OCI-LY3 (cell line): ENCODE measurements around the gene MXD1.

Experiments used
- H2AFZ ChIP-seq: fragments of 200-600, 300-600 bp; shearing (Covaris generic); 2 replicates; pipeline ENCODE4 v1.6.0; 2014; ENCODE audit warnings: antibody characterized with exemption, low read depth, low read length
- H3K27ac ChIP-seq: fragments of 200-600, 300-600 bp; sonication (generic); 2 replicates; pipeline ENCODE4 v1.5.1; 2014; ENCODE audit warnings: mild to moderate bottlenecking, low read length, moderate library complexity, mixed read lengths
- H3K27me3 ChIP-seq: fragments of 200-600, 300-600 bp; sonication (generic); 2 replicates; pipeline ENCODE4 v1.6.1; 2014; ENCODE audit warnings: low read depth, low read length, mixed read lengths
- H3K36me3 ChIP-seq: fragments of 200-600, 300-600 bp; sonication (generic); replicated peaks from 2 replicates; pipeline ENCODE3; 2014; ENCODE audit warnings: low read depth, low read length, mixed read lengths
- H3K4me1 ChIP-seq: fragments of 300-600, 200-600 bp; sonication (generic); 2 replicates; pipeline ENCODE4 v1.6.1; 2014; ENCODE audit warnings: low read length, mixed read lengths
- H3K4me2 ChIP-seq: fragments of 200-600, 300-600 bp; sonication (generic); 2 replicates; pipeline ENCODE4 v1.6.1; 2014; ENCODE audit warnings: low read length, mixed read lengths
- H3K4me3 ChIP-seq: fragments of 300-600, 200-600 bp; sonication (generic); 2 replicates; pipeline ENCODE4 v1.5.1; 2014; ENCODE audit warnings: antibody characterized with exemption, mild to moderate bottlenecking, low read length, moderate library complexity
- H3K79me2 ChIP-seq: fragments of 300-600, 200-600 bp; shearing (Covaris generic); 2 replicates; pipeline ENCODE4 v1.6.1; 2014; ENCODE audit warnings: mild to moderate bottlenecking, low read length, mixed read lengths
- H3K9ac ChIP-seq: fragments of 300-600, 200-600 bp; shearing (Covaris generic); 2 replicates; pipeline ENCODE4 v1.6.0; 2014; ENCODE audit warnings: mild to moderate bottlenecking, low read length, moderate library complexity
- H3K9me3 ChIP-seq: fragments of 200-600, 300-600 bp; shearing (Covaris generic); 2 replicates; pipeline ENCODE4 v1.6.1; 2014; ENCODE audit warnings: low read length, mixed read lengths; ENCODE audit not compliant: insufficient read depth
- H4K20me1 ChIP-seq: fragments of 200-600, 300-600 bp; sonication (generic); 2 replicates; pipeline ENCODE4 v1.6.1; 2016; ENCODE audit warnings: low read length, mixed read lengths; ENCODE audit not compliant: insufficient read depth
- EZH2phosphoT487 ChIP-seq: fragments of 200-600 bp; shearing (Covaris generic); IDR thresholded peaks from 2 replicates; pipeline ENCODE4 v1.6.1; 2018; ENCODE audit warnings: antibody characterized with exemption, mixed run types, low read depth
- TF ChIP-seq, protein P1 (sequence below): fragments of 200-600, 300-600 bp; sonication (generic); IDR thresholded peaks from 2 replicates; pipeline ENCODE4 v1.5.1; 2014; ENCODE audit warnings: antibody characterized with exemption, low read length, low read depth

The MXD1 gene

DNA sequence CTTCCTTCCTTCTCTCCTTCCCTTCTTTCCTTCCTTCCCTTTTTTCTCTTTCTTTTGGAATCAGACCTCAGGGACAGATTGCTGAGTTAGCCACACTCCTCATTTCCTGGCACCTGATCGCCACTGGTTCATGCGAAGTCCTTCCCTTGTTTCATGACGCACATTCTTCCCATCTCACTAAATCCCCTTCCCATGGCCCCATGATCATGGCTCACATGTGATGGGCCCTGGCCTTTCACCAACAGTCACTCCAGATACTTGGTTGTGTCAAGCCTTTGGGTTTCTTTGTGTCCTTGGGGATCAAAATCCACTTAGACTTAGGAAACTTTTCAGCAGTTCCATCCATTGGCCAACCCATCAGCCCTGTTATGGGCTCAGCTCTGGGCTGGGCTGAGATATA, 70.3 kb downstream of the MXD1 start:
- no peak overlapping the region for H3K9ac ChIP-seq
- no peak overlapping the region for H3K4me3 ChIP-seq
- H3K4me2 ChIP-seq: no peak overlapping the region
- no peaks in the 10 kb centered on the region for H3K36me3 ChIP-seq
- no peaks in the 10 kb centered on the region for H3K27me3 ChIP-seq
- no peak overlapping the region for H3K27ac ChIP-seq
- H2AFZ ChIP-seq: no peak overlapping the region
- H3K9me3 ChIP-seq: no peaks in the 10 kb centered on the region
- no peaks in the 10 kb centered on the region for H4K20me1 ChIP-seq
- no peak for TF ChIP-seq EZH2phosphoT487
- TF ChIP-seq, protein P1, sequence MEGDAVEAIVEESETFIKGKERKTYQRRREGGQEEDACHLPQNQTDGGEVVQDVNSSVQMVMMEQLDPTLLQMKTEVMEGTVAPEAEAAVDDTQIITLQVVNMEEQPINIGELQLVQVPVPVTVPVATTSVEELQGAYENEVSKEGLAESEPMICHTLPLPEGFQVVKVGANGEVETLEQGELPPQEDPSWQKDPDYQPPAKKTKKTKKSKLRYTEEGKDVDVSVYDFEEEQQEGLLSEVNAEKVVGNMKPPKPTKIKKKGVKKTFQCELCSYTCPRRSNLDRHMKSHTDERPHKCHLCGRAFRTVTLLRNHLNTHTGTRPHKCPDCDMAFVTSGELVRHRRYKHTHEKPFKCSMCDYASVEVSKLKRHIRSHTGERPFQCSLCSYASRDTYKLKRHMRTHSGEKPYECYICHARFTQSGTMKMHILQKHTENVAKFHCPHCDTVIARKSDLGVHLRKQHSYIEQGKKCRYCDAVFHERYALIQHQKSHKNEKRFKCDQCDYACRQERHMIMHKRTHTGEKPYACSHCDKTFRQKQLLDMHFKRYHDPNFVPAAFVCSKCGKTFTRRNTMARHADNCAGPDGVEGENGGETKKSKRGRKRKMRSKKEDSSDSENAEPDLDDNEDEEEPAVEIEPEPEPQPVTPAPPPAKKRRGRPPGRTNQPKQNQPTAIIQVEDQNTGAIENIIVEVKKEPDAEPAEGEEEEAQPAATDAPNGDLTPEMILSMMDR: no peak
- H3K4me1 ChIP-seq: no peaks in the 10 kb centered on the region
- H3K79me2 ChIP-seq: no peaks in the 10 kb centered on the region

DNA sequence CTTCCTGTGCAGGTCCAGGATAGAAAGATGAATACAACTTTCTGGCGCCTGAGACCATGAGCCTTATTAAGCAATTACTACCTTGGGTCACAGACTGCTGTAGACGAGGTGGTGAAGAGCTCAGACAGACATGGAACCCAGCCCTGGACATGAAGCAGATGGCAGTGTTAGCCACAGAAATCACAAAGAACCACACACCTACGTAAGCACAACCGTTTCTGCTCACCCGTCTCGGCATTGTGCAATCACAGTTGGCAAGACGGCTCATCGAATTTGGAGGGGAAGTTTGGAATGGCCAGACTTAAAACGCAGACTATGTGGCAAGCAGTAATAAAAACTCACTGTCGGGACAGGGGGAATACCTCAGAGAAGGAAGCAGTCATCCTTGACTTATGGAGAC, 70.8 kb downstream of the MXD1 start:
- Histone ChIP-seq H3K27ac (no peak overlapping the region), H3K36me3 (no peaks in the 10 kb centered on the region), H2AFZ (no peak overlapping the region), H3K9ac (no peak overlapping the region), H3K4me2 (no peak overlapping the region), H3K27me3 (no peaks in the 10 kb centered on the region), H4K20me1 (no peaks in the 10 kb centered on the region), H3K4me1 (no peaks in the 10 kb centered on the region), H3K4me3 (no peak overlapping the region), H3K9me3 (no peaks in the 10 kb centered on the region), H3K79me2 (no peaks in the 10 kb centered on the region)
- TF ChIP-seq, protein P1: no peak
- no peak for TF ChIP-seq EZH2phosphoT487

DNA sequence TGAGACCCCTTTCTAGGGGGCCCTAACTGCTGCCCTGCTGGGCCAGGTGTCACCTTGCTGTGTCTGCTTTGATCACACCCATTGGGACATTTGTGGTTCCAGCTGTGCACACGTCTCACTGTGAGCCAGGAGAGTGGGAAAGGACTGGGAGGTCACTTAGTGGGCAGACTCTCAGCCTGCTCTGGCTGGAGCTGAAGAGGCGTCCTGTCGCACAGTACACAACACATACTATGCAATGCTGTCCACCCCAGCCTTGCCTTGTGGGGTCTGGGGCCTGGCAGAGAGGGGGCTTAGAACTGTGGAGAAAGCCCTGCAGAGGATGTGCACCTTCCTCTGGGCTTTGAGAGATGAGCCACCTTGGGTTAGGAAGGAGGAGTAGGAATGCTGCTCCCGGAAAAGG, 71.8 kb downstream of the MXD1 start:
- no peaks in the 10 kb centered on the region for H3K4me1 ChIP-seq

DNA sequence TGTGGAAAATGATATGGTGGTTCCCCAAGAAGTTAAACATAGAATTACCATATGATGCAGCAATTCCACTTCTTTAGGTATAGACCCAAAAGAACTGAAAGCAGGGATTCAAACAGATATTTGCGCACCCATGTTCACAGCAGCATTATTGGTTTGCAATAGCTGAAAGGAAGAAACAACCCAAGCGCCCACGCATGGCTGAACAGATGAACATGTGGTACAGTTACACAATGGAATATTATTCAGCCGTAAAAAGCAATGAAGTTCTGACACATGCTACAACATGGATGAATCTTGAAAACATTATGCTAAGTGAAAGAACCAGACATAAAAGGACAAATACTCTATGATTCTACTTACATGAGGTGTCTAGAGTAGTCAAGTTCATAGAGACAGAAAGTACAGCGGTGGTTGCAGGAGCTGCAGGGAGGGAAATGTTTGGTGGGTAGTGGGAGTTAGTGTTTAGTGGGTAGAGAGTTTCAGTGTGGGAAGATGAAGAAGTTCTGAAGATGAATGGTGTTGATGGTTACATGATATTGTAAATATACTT, 73.3 kb downstream of the MXD1 start:
- Histone ChIP-seq H3K27me3 (no peaks in the 10 kb centered on the region), H3K4me1 (no peaks in the 10 kb centered on the region), H3K9me3 (no peaks in the 10 kb centered on the region), H2AFZ (no peak overlapping the region), H3K9ac (no peak overlapping the region), H3K27ac (no peak overlapping the region), H3K79me2 (no peaks in the 10 kb centered on the region), H4K20me1 (no peaks in the 10 kb centered on the region), H3K4me2 (no peak overlapping the region), H3K4me3 (no peak overlapping the region), H3K36me3 (no peaks in the 10 kb centered on the region)
- TF ChIP-seq, protein P1: no peak
- no peak for TF ChIP-seq EZH2phosphoT487

More for the DNA sequence above, 71.8 kb downstream of the MXD1 start:
- no peak for TF ChIP-seq EZH2phosphoT487
- TF ChIP-seq, protein P1: no peak
- Histone ChIP-seq H2AFZ (no peak overlapping the region), H3K4me3 (no peak overlapping the region), H3K27me3 (no peaks in the 10 kb centered on the region), H3K79me2 (no peaks in the 10 kb centered on the region), H4K20me1 (no peaks in the 10 kb centered on the region), H3K27ac (no peak overlapping the region), H3K4me2 (no peak overlapping the region), H3K9me3 (no peaks in the 10 kb centered on the region), H3K36me3 (no peaks in the 10 kb centered on the region), H3K9ac (no peak overlapping the region)
